ENCODE results near the gene DLG4. TPM values are rescaled to one million over a fixed set of nuclear protein-coding genes. Genes with fewer than 3 reads are reported as not detected.
"Not testable (repeated sequence)": the region's sequence is repeated elsewhere in the genome, so short reads cannot be mapped to it uniquely, and the experiment has no call there.

The DLG4 gene
- total RNA-seq, 8 experiments from 2014 or later, result 5.6 to 91.4 (median 42.6) TPM

DNA sequence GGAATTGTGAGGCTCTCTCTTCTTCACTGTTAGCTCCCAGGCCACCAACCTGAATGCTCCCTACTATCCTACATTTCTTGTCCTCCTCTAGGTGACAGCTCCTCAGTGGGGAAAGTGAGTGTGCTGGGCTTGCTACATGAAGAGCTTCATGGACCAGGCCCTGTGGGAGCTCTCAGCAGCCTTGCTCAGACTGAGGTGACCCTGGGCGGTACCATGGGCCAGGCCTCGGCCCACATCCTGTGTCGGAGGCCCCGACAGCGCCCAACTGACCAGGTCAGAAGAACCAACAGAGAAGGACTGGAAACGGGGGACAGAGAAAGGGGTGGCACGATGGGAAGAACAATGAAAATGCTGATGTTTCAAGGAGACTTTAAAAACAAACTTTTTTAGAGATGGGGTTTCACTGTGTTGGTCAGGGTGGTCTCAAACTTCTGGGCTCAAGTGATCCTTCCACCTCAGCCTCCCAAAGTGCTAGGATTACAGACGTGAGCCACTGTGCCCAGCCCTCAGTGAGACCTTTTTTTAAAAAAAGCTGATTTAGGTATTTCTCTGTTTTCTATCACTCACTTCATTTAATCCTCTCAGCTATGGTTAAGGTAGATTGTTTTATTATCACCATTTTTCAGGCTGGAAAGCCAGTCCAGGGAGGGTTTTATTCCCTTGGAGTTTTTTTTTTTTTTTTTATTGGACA is 37.3 kb upstream of the DLG4 start:
- Histone ChIP-seq H3K4me1 (replicated peaks in 1 of 2) (peaks cover 7 to 14% of the 10 kb centered on the region in 2 donors), H3K4me3 (no peak overlapping the region), H3K27ac (no peak overlapping the region)
- ATAC-seq (replicated peaks in 6 of 8), result no peak
- in situ Hi-C loops (cut with MboI; ENCODE audit: low pct_unique_long_range_greater_than_20kb in 2 of 9, low sequenced_read_pairs in 9 of 9, unreplicated experiment in 9 of 9), result no loop called here
- 83 to 100% (median 100%) methylated on average over 1 to 3 of the region's 8 CpGs; no CpG with 5 or more reads in 3 of the 10 experiments for WGBS, 10 experiments

DNA sequence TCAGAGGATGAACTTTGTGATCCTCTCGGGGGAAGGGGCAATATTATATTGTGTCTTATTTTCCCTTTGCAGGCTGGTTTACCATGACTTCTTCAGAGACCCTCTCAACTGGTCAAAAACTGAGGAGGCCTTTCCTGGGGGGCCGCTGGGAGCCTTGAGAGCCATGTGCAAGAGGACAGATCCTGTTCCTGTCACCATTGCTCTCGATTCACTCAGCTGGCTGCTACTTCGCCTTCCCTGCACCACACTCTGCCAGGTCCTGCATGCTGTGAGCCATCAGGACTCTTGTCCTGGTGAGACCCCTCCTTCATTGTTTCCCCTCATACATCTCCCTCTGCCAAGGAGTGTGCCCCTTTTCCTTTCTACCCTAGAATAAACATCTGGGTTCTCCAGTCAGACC is 34.9 kb upstream of the DLG4 start:
- 63 to 100% (median 90%) methylated on average over 2 to 4 of the region's 4 CpGs for WGBS, 10 experiments
- Histone ChIP-seq H3K27ac (no peak overlapping the region), H3K4me1 (replicated peaks in 1 of 2) (peaks cover 13 to 16% of the 10 kb centered on the region in 2 donors), H3K4me3 (no peak overlapping the region)
- no peak for ATAC-seq (replicated peaks in 6 of 8)
- in situ Hi-C loops (cut with MboI; ENCODE audit: low pct_unique_long_range_greater_than_20kb in 2 of 9, low sequenced_read_pairs in 9 of 9, unreplicated experiment in 9 of 9), result no loop called here

DNA sequence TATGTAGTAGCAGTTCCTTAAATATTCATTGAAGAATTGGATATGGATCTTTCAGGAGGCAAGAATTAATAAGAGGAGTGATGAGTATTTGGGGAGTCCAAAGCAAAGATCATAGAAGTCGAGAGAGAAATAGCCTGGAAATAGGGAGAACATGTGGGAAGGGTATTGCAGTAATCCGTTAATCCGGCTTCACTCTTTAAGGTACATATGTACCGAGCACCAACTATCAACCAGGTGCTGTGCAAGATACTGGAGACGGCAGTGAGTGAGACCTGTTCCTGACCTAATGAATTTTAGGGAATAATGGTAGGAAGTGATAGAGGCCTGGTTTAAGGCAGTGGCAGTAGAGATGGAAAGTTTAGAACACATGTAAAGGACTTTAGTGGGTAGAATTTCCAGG is 33.4 kb upstream of the DLG4 start:
- peak overlapping the region; percentile 82 to 100 (median 95) for H3K4me3 ChIP-seq
- peaks cover 18 to 23% of the 10 kb centered on the region in 2 donors for H3K4me1 ChIP-seq (replicated peaks in 1 of 2)
- in situ Hi-C loops (cut with MboI; ENCODE audit: low pct_unique_long_range_greater_than_20kb in 2 of 9, low sequenced_read_pairs in 9 of 9, unreplicated experiment in 9 of 9), result no loop called here
- no peak for ATAC-seq (replicated peaks in 6 of 8)
- 14 to 80% (median 70%) methylated on average over 1 to 5 of the region's 5 CpGs; no CpG with 5 or more reads in 1 of the 10 experiments for WGBS, 10 experiments
- H3K27ac ChIP-seq, result peak overlapping the region; percentile 99 to 100

DNA sequence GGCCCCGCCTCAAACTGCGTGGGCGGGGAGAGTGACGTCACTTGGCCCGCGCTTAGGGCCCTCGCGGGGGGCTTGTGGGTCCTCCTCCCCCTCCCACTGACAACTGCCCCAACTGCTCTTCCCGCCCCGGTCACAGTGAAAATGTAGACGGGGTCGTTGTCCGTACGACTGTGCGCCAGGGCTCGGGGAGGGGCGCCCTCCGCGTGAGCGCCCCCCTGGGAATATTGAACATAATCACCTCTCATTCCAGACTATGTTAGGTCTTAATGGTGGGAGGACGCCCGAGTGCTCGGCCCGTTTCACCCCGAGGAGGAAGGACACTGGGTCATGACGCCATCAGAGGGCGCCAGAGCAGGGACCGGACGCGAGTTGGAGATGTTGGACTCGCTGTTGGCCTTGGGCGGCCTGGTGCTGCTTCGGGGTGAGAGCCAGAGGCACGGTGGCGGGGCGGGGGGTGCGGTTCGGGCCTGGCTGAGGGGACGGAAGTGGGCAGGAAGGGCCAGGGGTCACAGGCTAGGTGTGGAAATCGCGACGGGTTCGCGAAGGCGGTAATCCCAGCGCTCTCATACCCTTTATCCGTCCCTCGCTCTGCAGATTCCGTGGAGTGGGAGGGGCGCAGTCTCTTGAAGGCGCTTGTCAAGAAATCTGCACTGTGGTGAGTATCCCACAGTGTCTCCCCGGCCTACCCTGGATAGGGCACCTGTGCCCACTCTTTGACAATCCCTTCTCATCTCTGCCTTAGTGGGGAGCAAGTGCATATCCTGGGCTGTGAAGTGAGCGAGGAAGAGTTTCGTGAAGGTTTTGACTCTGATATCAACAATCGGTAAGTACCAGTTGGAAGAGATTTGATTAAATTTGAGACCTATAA is 32.8 kb upstream of the DLG4 start, which contains the start of gene ELP5:
Gene ELP5, plus strand, starts transcription at position 40 of the 868 bp plus-strand sequence. Its CDS starts 336 bp downstream, at position 376.
- Histone ChIP-seq H3K4me3 (peak within 1 kb of the TSS; percentile 82 to 100 (median 95)), H3K4me1 (replicated peaks in 1 of 2) (peaks cover 18 to 23% of the 10 kb centered on the region in 2 donors), H3K27ac (peak within 1 kb of the TSS; percentile 99 to 100)
- in situ Hi-C loops (cut with MboI; ENCODE audit: low pct_unique_long_range_greater_than_20kb in 2 of 9, low sequenced_read_pairs in 9 of 9, unreplicated experiment in 9 of 9), result no loop called here
- WGBS, 10 experiments, result 0 to 20% (median 5%) methylated on average over 1 to 8 of the region's 55 CpGs; no CpG with 5 or more reads in 1 of the 10 experiments
- peak; percentile 73 to 79 (median 76) for ATAC-seq (replicated peaks in 6 of 8)

DNA sequence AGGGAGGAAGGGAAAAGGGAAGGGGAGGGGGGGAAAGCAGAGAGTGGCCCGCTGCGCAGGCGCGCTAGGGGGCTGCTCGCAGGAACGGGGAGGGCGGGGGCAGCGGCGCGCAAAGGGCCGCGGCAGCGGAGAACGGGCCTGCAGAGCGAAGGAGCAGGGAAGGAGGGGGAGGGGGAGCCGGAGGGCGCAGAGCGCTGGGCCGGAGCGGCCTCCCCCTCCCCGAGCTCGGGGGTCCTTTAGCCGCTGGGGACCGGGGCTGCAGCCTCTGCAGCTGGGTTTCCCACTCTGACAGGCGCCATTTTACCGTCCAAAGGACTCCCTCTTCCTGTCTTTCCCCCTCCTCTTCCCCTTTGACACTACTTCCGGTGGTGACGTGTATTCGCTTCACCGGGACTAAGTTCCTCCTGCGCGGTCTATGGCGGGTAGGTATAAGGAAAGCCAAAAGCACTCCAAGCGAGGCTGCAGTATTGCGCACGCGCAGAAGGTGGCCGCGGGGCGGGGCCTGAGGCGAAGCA is 32.1 kb upstream of the DLG4 start, which contains the start of gene CTDNEP1:
Gene CTDNEP1, minus strand, starts transcription at position 74 of the 515 bp plus-strand sequence. CDS start 438 bp downstream, outside the sequence.
- ATAC-seq (replicated peaks in 6 of 8), result peak; percentile 90 to 96 (median 92)
- 0 to 2% methylated on average over 5 to 7 of the region's 41 CpGs; no CpG with 5 or more reads in 8 of the 10 experiments for WGBS, 10 experiments
- peak within 1 kb of the TSS; percentile 99 to 100 for H3K27ac ChIP-seq
- in situ Hi-C loops (cut with MboI; ENCODE audit: low pct_unique_long_range_greater_than_20kb in 2 of 9, low sequenced_read_pairs in 9 of 9, unreplicated experiment in 9 of 9), result no loop called here
- H3K4me1 ChIP-seq (replicated peaks in 1 of 2), result peaks cover 18 to 23% of the 10 kb centered on the region in 2 donors
- H3K4me3 ChIP-seq, result peak within 1 kb of the TSS; percentile 82 to 100 (median 95)

DNA sequence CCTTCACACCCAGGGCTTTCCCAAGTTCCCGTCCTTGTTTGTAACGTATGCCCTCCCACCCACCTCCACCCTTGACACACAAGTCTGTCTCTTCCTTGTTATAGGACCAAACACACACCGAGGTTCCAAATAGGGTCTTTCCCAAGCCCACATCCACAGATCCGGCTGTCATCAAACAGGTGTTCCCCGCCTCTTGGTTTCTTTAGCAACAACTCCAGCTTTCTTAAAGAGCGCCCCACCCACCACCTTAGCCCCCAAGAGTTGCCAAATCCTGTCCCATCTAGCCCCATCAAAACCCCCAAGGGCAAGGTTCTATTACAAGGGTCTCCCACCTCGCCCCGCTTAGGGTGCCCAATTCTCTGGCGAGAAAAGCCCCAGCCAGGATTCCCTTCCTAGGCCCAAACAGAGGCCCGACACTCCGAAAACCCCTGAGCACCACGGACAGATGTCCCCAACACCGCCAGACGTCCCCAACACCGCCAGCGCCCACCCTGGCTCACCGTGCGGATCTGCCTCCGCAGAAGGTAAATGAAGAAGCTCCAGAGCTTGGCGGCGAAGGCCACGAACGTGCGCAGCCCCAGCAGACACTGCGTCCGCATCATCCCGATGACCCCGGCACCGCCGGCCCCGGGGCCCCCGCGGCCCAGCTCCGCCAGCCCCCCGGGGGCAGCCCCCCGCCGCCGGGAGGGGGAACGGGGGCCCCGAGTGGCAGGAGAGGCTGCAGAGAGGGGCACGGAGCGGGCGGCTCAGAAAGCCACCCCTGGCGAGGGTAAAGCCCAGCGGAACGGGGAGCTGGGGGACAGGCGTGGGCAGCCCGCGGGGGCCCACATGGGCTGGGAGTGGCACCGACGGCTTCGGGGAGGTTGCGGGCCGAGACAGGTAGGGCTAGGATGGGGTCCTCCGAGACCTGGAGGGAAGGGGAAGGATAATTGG is 31.3 kb upstream of the DLG4 start:
- Histone ChIP-seq H3K4me1 (replicated peaks in 1 of 2) (peaks cover 18 to 23% of the 10 kb centered on the region in 2 donors), H3K4me3 (peak overlapping the region; percentile 82 to 100 (median 95)), H3K27ac (peak overlapping the region; percentile 99 to 100)
- 0 to 20% (median 0%) methylated on average over 1 to 4 of the region's 55 CpGs; no CpG with 5 or more reads in 3 of the 10 experiments for WGBS, 10 experiments
- in situ Hi-C loops (cut with MboI; ENCODE audit: low pct_unique_long_range_greater_than_20kb in 2 of 9, low sequenced_read_pairs in 9 of 9, unreplicated experiment in 9 of 9), result no loop called here
- ATAC-seq (replicated peaks in 6 of 8), result peak in 5 of 8 experiments; percentile 1 to 19 (median 5)

DNA sequence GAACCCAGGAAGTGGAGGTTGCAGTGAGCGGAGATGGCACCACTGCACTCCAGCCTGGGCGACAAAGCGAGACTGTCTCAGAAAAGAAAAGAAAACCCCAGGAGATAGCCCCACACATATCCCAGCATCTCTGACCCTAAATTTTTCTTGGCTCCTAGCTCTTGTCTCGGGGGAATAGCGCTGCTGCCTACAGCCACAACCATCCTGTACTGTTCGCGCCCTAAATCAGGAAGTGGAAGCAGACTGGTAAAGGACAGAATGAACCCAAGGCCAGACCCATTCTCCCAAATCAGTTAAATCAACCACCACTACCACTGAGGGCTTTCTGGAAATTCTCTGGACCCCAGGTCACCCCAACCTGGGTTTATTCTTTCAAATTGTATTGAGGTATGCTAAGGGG is 30.2 kb upstream of the DLG4 start:
- no peak for ATAC-seq (replicated peaks in 6 of 8)
- H3K4me3 ChIP-seq, result peak overlapping the region; percentile 82 to 100 (median 95)
- H3K4me1 ChIP-seq (replicated peaks in 1 of 2), result peaks cover 18 to 23% of the 10 kb centered on the region in 2 donors
- H3K27ac ChIP-seq, result no peak overlapping the region
- WGBS, 10 experiments, result 80 to 100% (median 93%) methylated on average over 1 to 7 of the region's 7 CpGs; no CpG with 5 or more reads in 5 of the 10 experiments
- in situ Hi-C loops (cut with MboI; ENCODE audit: low pct_unique_long_range_greater_than_20kb in 2 of 9, low sequenced_read_pairs in 9 of 9, unreplicated experiment in 9 of 9), result no loop called here

DNA sequence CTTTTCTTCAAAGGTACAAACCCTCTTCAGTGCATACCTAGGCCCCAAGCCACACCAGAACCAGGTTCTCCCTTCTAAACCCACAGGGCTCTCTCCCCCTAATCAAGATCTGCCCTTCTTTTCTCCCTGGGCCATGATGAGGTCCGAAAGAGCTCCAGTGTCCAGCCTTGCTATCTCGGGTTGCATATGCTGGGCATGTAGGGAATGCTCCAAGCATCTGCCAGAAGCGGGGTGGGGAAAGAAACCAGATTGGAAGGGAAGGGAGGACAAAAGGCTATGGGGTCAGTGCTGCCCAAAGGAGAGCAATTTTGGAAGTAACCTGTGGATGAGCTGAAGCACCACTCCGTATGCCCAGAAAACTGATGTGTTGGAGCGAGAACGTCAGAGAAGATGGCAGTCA is 29.6 kb upstream of the DLG4 start:
- Histone ChIP-seq H3K4me1 (replicated peaks in 1 of 2) (peaks cover 18 to 23% of the 10 kb centered on the region in 2 donors), H3K4me3 (no peak overlapping the region), H3K27ac (no peak overlapping the region)
- in situ Hi-C loops (cut with MboI; ENCODE audit: low pct_unique_long_range_greater_than_20kb in 2 of 9, low sequenced_read_pairs in 9 of 9, unreplicated experiment in 9 of 9), result no loop called here
- ATAC-seq (replicated peaks in 6 of 8), result no peak
- 50 to 100% (median 89%) methylated on average over 2 to 6 of the region's 6 CpGs; no CpG with 5 or more reads in 3 of the 10 experiments for WGBS, 10 experiments

DNA sequence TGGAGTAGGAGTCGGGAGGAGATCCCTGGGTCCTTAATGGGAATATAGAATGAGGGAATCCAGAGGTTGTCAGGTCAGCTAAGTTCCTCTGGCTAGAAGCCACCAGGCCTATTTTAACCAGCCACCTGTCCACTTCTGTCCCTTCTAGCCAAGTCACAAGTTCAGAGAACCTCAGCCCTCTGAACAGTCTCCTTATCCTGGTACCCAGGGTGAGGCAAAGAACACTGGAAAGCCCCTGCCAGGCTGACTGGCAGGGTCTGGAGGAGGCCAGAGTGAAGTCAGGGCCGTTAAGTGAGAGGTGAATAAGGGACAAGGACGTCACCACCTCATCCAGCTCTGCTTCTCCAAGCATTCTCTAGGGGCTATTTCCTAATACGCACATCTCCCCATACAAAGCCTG is 29.2 kb upstream of the DLG4 start:
- H3K4me1 ChIP-seq (replicated peaks in 1 of 2), result peaks cover 18 to 23% of the 10 kb centered on the region in 2 donors
- WGBS, 10 experiments, result 46 to 100% (median 83%) methylated on average over 1 to 3 of the region's 4 CpGs; no CpG with 5 or more reads in 3 of the 10 experiments
- H3K4me3 ChIP-seq, result no peak overlapping the region
- in situ Hi-C loops (cut with MboI; ENCODE audit: low pct_unique_long_range_greater_than_20kb in 2 of 9, low sequenced_read_pairs in 9 of 9, unreplicated experiment in 9 of 9), result no loop called here
- no peak overlapping the region for H3K27ac ChIP-seq
- ATAC-seq (replicated peaks in 6 of 8), result no peak

DNA sequence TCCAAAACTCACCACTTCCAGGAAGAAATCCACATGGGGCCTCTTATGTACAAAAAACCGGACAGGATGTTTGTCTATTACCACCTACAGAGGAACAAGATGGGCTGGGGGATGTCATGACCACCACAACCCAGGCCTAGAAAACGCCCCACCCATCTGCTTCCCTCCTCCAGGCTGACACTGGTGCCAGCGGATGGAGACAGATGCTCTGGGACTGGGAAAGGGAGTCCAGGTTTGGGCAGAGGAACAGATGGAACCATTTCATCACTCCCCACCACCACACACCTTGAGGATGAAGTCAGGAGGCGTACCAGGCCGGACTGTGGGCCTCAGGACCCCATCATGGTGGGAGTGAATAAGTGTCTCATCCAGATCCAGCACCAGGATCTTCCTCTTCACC is 27.1 kb upstream of the DLG4 start:
- in situ Hi-C loops (cut with MboI; ENCODE audit: low pct_unique_long_range_greater_than_20kb in 2 of 9, low sequenced_read_pairs in 9 of 9, unreplicated experiment in 9 of 9), result no loop called here
- no peak overlapping the region for H3K27ac ChIP-seq
- no peak overlapping the region for H3K4me3 ChIP-seq
- peaks cover 17 to 19% of the 10 kb centered on the region in 2 donors for H3K4me1 ChIP-seq (replicated peaks in 1 of 2)
- WGBS, 10 experiments, result 60 to 100% (median 100%) methylated on average over 1 to 3 of the region's 5 CpGs; no CpG with 5 or more reads in 6 of the 10 experiments
- ATAC-seq (replicated peaks in 6 of 8), result no peak

DNA sequence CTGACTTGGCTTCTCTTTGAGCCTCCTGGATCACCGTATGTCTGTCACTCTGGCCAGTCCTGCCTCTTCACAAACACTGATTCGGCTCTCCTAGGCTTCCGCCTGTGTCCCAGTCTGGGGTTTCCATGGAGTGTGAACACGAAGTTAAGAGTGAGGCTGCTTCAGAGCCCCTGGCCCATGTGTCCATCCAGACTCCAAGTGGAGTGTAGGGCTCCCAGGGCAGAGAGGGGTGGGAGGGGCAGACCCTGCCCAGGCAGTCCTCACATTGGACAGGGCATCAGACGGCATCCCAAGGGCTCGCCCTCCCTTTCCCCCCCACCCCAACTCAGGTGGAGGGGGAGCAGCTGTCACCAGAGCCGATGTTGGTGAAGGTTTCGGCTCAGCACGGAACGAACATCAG is 24.2 kb upstream of the DLG4 start:
- 33 to 100% (median 67%) methylated on average over 1 to 3 of the region's 10 CpGs; no CpG with 5 or more reads in 5 of the 10 experiments for WGBS, 10 experiments
- ATAC-seq (replicated peaks in 6 of 8); in situ Hi-C loops (cut with MboI; ENCODE audit: low pct_unique_long_range_greater_than_20kb in 2 of 9, low sequenced_read_pairs in 9 of 9, unreplicated experiment in 9 of 9); H3K4me3 ChIP-seq; H3K27ac ChIP-seq: not testable (repeated sequence)
- peaks cover 6 to 12% of the 10 kb centered on the region in 2 donors for H3K4me1 ChIP-seq (replicated peaks in 1 of 2)

DNA sequence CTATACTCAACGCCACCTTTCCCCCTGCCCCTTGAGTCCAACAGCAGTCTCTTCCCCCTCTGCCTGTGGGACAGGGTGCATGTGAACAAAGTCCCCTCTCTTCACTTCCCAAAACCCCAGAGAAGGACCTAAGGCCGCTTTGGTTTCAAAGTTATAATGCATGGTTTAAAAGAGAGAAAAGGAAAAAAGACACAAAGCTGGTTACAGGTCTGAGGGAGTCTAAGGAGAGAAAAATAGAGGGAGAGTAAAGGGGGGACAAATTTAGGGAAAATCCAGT is 23.8 kb upstream of the DLG4 start:
- Histone ChIP-seq H3K27ac (peak overlapping the region; percentile 98), H3K4me1 (replicated peaks in 1 of 2) (peaks cover 6 to 10% of the 10 kb centered on the region in 2 donors), H3K4me3 (peak overlapping the region; percentile 96 to 100 (median 98))
- ATAC-seq (replicated peaks in 6 of 8), result no peak
- in situ Hi-C loops (cut with MboI; ENCODE audit: low pct_unique_long_range_greater_than_20kb in 2 of 9, low sequenced_read_pairs in 9 of 9, unreplicated experiment in 9 of 9), result no loop called here
- 0 to 100% (median 40%) methylated on average over 1 to 2 of the region's 2 CpGs; no CpG with 5 or more reads in 6 of the 10 experiments for WGBS, 10 experiments
